ENCODE measurements around the gene VPS52.

The VPS52 gene

DNA sequence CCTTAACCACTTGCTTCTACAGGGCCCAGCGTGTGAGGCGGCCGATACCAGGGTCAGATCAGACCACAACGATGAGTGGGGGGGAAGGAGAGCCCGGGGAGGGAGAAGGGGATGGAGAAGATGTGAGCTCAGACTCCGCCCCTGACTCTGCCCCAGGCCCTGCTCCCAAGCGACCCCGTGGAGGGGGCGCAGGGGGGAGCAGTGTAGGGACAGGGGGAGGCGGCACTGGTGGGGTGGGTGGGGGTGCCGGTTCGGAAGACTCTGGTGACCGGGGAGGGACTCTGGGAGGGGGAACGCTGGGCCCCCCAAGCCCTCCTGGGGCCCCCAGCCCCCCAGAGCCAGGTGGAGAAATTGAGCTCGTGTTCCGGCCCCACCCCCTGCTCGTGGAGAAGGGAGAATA, 60.5 kb downstream of the VPS52 start:
- no peak overlapping the region for H3K9ac ChIP-seq (ENCODE audit: low read length)
- peaks cover 7% of the 10 kb centered on the region for H3K79me2 ChIP-seq (ENCODE audit: control insufficient read depth, insufficient read depth, low read length, poor library complexity)
- H4K12ac ChIP-seq (ENCODE audit: low read depth, low read length) = no peak overlapping the region
- H3K4me3 ChIP-seq (ENCODE audit: low read depth, low read length) = no peak overlapping the region
- H3K4me2 ChIP-seq (ENCODE audit: low read length) = no peak overlapping the region
- WGBS (ENCODE audit: extremely low coverage, insufficient coverage, insufficient read length) = no CpG with 5 or more reads among the region's 17 CpGs
- no peak overlapping the region for H3K14ac ChIP-seq (ENCODE audit: low read length)
- H2BK5ac ChIP-seq (ENCODE audit: low read depth, low read length, poor library complexity) = no peak overlapping the region
- no peak overlapping the region for H3K4ac ChIP-seq (ENCODE audit: low read depth, low read length)
- H3K27ac ChIP-seq (ENCODE audit: low read depth, low read length) = no peak overlapping the region
- peaks cover 8% of the 10 kb centered on the region for H3K9me3 ChIP-seq (ENCODE audit: insufficient read depth, low read depth, low read length)
- no peak overlapping the region for H3K23ac ChIP-seq (ENCODE audit: low read length)
- no peak for DNase-seq
- H3K36me3 ChIP-seq (ENCODE audit: control insufficient read depth in 1 of 2, insufficient read depth in 2 of 2, low read length in 2 of 2) = peaks cover 11 to 15% of the 10 kb centered on the region in 2 experiments
- H3K27me3 ChIP-seq (ENCODE audit: insufficient read depth, low read length) = peaks cover 17% of the 10 kb centered on the region
- peaks cover 8 to 19% of the 10 kb centered on the region in 2 experiments for H3K4me1 ChIP-seq (ENCODE audit: control insufficient read depth in 1 of 2, insufficient read depth in 2 of 2, low read length in 2 of 2)
- H2BK120ac ChIP-seq (ENCODE audit: insufficient read depth, low read length, poor library complexity) = no peak overlapping the region
- H2BK12ac ChIP-seq (ENCODE audit: low read length) = no peak overlapping the region
- peaks cover 12% of the 10 kb centered on the region for H3K79me1 ChIP-seq (ENCODE audit: low read length)
- no peak overlapping the region for H3K18ac ChIP-seq (ENCODE audit: low read length)
- no peak overlapping the region for H2AK5ac ChIP-seq (ENCODE audit: low read length)
- no peak overlapping the region for H2AFZ ChIP-seq (ENCODE audit: insufficient read depth, low read length, poor library complexity)
- no peak overlapping the region for H4K91ac ChIP-seq (ENCODE audit: low read depth, low read length)
- no peak overlapping the region for H4K8ac ChIP-seq (ENCODE audit: low read depth, low read length)

DNA sequence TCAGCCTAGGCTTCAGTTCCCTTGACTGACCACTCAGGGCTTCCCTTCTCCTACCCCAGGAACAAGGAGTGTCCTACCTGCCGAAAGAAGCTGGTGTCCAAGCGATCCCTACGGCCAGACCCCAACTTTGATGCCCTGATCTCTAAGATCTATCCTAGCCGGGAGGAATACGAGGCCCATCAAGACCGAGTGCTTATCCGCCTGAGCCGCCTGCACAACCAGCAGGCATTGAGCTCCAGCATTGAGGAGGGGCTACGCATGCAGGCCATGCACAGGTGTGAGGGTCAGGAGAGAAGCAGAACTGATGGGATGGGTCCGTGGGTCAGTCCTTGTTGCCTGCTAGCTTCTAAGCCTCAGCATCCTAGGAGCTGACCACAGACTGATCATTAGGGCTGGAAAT, 61.8 kb downstream of the VPS52 start:
- Histone ChIP-seq H3K18ac (ENCODE audit: low read length) (no peak overlapping the region), H4K12ac (ENCODE audit: low read depth, low read length) (no peak overlapping the region), H3K79me2 (ENCODE audit: control insufficient read depth, insufficient read depth, low read length, poor library complexity) (peaks cover 7% of the 10 kb centered on the region), H3K4me1 (ENCODE audit: control insufficient read depth in 1 of 2, insufficient read depth in 2 of 2, low read length in 2 of 2) (peaks cover 15 to 28% of the 10 kb centered on the region in 2 experiments), H3K23ac (ENCODE audit: low read length) (no peak overlapping the region), H2AK5ac (ENCODE audit: low read length) (no peak overlapping the region), H3K27ac (ENCODE audit: low read depth, low read length) (no peak overlapping the region), H4K8ac (ENCODE audit: low read depth, low read length) (no peak overlapping the region), H3K79me1 (ENCODE audit: low read length) (peaks cover 12% of the 10 kb centered on the region), H3K9ac (ENCODE audit: low read length) (no peak overlapping the region), H3K4ac (ENCODE audit: low read depth, low read length) (no peak overlapping the region), H2AFZ (ENCODE audit: insufficient read depth, low read length, poor library complexity) (no peak overlapping the region), H3K9me3 (ENCODE audit: insufficient read depth, low read depth, low read length) (peaks cover 7% of the 10 kb centered on the region), H3K36me3 (ENCODE audit: control insufficient read depth in 1 of 2, insufficient read depth in 2 of 2, low read length in 2 of 2) (peaks cover 11 to 15% of the 10 kb centered on the region in 2 experiments), H3K14ac (ENCODE audit: low read length) (no peak overlapping the region), H3K4me3 (ENCODE audit: low read depth, low read length) (no peak overlapping the region), H3K4me2 (ENCODE audit: low read length) (no peak overlapping the region), H3K27me3 (ENCODE audit: insufficient read depth, low read length) (peaks cover 14% of the 10 kb centered on the region), H2BK120ac (ENCODE audit: insufficient read depth, low read length, poor library complexity) (no peak overlapping the region), H2BK5ac (ENCODE audit: low read depth, low read length, poor library complexity) (no peak overlapping the region), H4K91ac (ENCODE audit: low read depth, low read length) (no peak overlapping the region), H2BK12ac (ENCODE audit: low read length) (no peak overlapping the region)
- WGBS (ENCODE audit: extremely low coverage, insufficient coverage, insufficient read length) = no CpG with 5 or more reads among the region's 10 CpGs
- no peak for DNase-seq

DNA sequence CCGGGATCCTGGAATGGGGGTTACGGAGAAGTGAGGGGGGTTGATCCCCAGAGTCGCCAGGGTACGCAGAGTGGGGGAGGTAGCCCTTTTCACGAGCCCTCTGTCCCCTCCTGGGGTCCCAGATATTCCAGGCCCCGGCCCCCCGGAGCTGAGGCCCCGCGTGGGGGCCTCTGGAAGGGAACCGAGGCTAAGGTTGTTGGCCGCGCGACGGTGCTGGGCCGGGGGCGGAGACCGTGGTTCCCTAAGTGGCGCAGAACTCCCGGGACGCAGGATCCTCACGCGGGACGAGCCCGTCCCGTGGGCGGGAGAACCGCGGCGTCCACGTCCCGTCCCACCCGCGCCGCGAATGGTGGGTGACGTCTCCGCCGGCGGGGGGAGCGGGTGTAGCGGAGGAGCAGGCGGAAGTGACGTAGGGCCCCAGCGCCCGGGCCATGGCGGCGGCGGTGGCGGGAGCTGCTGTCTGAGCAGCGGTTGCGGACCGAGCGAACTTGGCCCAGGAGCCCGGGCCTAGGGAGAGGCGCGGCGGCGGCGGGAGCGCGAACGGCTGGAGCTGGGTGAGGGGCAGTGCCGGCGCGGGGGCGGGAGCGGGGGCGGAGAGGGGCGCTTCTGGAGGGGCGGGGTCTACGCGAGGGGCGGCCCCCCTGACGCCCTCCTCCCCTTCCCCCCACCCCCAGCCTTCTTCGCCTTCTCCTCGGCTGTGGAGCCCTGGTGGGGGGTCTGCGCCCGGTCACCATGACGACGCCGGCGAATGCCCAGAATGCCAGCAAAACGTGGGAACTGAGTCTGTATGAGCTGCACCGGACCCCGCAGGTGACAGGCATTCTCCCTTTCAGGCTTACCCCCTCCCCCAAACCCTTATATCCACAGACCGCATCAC, 63.3 kb downstream of the VPS52 start, which contains the start of gene RING1:
Gene RING1 (plus strand): TSS at position 410 of the 877 bp plus-strand sequence. CDS start 323 bp downstream, at position 733.
- Histone ChIP-seq H2AK5ac (ENCODE audit: low read length) (peak within 1 kb of the TSS; percentile 38), H3K4me1 (ENCODE audit: control insufficient read depth in 1 of 2, insufficient read depth in 2 of 2, low read length in 2 of 2) (peaks cover 11 to 31% of the 10 kb centered on the region in 2 experiments), H3K9me3 (ENCODE audit: insufficient read depth, low read depth, low read length) (peaks cover 7% of the 10 kb centered on the region), H3K79me1 (ENCODE audit: low read length) (peaks cover 15% of the 10 kb centered on the region), H3K9ac (ENCODE audit: low read length) (peak within 1 kb of the TSS; percentile 90), H4K91ac (ENCODE audit: low read depth, low read length) (peak within 1 kb of the TSS; percentile 93), H4K12ac (ENCODE audit: low read depth, low read length) (peak within 1 kb of the TSS; percentile 90), H3K4ac (ENCODE audit: low read depth, low read length) (peak within 1 kb of the TSS; percentile 71), H2BK120ac (ENCODE audit: insufficient read depth, low read length, poor library complexity) (peak within 1 kb of the TSS; percentile 84), H3K27ac (ENCODE audit: low read depth, low read length) (peak within 1 kb of the TSS; percentile 67), H3K4me3 (ENCODE audit: low read depth, low read length) (peak within 1 kb of the TSS; percentile 87), H3K27me3 (ENCODE audit: insufficient read depth, low read length) (peaks cover 2% of the 10 kb centered on the region), H2BK5ac (ENCODE audit: low read depth, low read length, poor library complexity) (peak within 1 kb of the TSS; percentile 87), H3K23ac (ENCODE audit: low read length) (no peak within 1 kb of the TSS), H3K14ac (ENCODE audit: low read length) (peak within 1 kb of the TSS; percentile 84), H3K36me3 (ENCODE audit: control insufficient read depth in 1 of 2, insufficient read depth in 2 of 2, low read length in 2 of 2) (peaks cover 19 to 23% of the 10 kb centered on the region in 2 experiments), H3K79me2 (ENCODE audit: control insufficient read depth, insufficient read depth, low read length, poor library complexity) (peaks cover 10% of the 10 kb centered on the region), H4K8ac (ENCODE audit: low read depth, low read length) (peak within 1 kb of the TSS; percentile 86), H2AFZ (ENCODE audit: insufficient read depth, low read length, poor library complexity) (peak within 1 kb of the TSS; percentile 95), H2BK12ac (ENCODE audit: low read length) (no peak within 1 kb of the TSS), H3K4me2 (ENCODE audit: low read length) (peak within 1 kb of the TSS; percentile 97), H3K18ac (ENCODE audit: low read length) (peak within 1 kb of the TSS; percentile 75)
- no CpG with 5 or more reads among the region's 86 CpGs for WGBS (ENCODE audit: extremely low coverage, insufficient coverage, insufficient read length)
- peak; percentile 69 to 78 for DNase-seq

DNA sequence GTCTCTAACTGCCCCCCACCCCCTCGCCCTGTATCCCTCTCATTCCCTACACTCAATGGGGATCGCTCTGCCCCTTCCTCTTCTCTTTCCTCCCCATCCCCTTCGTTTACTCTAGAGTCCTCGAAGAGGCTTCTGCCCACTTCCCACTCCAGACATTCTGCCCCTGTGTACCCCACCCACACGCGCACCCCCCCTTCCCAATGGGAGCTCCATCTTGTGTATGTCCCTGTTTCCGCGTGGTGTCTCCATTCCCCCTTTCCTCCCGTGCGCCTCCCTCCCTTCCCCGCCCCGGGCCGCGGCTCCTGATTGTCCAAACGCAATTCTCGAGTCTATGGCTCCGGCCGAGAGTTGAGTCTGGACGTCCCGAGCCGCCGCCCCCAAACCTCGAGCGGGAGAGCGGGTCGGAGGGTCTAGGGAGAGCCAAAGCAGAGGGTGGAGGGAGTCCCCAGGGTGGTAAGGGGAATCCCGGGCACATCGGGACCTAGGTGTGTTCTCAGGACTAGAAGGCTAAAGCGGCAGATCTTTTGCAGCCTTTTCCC, 64.1 kb downstream of the VPS52 start:
- Histone ChIP-seq H2BK120ac (ENCODE audit: insufficient read depth, low read length, poor library complexity) (peak overlapping the region; percentile 84), H3K4me2 (ENCODE audit: low read length) (peak overlapping the region; percentile 97), H3K9ac (ENCODE audit: low read length) (peak overlapping the region; percentile 90), H3K4me3 (ENCODE audit: low read depth, low read length) (peak overlapping the region; percentile 87), H3K4ac (ENCODE audit: low read depth, low read length) (peak overlapping the region; percentile 71), H3K4me1 (ENCODE audit: control insufficient read depth in 1 of 2, insufficient read depth in 2 of 2, low read length in 2 of 2) (peaks cover 11 to 26% of the 10 kb centered on the region in 2 experiments), H2AK5ac (ENCODE audit: low read length) (peak overlapping the region; percentile 3), H2BK5ac (ENCODE audit: low read depth, low read length, poor library complexity) (peak overlapping the region; percentile 87), H3K18ac (ENCODE audit: low read length) (peak overlapping the region; percentile 43), H2BK12ac (ENCODE audit: low read length) (no peak overlapping the region), H3K36me3 (ENCODE audit: control insufficient read depth in 1 of 2, insufficient read depth in 2 of 2, low read length in 2 of 2) (peaks cover 23 to 30% of the 10 kb centered on the region in 2 experiments), H3K79me1 (ENCODE audit: low read length) (peaks cover 15% of the 10 kb centered on the region), H3K9me3 (ENCODE audit: insufficient read depth, low read depth, low read length) (peaks cover 7% of the 10 kb centered on the region), H2AFZ (ENCODE audit: insufficient read depth, low read length, poor library complexity) (peak overlapping the region; percentile 95), H4K12ac (ENCODE audit: low read depth, low read length) (peak overlapping the region; percentile 90), H3K27ac (ENCODE audit: low read depth, low read length) (peak overlapping the region; percentile 67), H3K14ac (ENCODE audit: low read length) (peak overlapping the region; percentile 84), H3K23ac (ENCODE audit: low read length) (no peak overlapping the region), H3K79me2 (ENCODE audit: control insufficient read depth, insufficient read depth, low read length, poor library complexity) (peaks cover 10% of the 10 kb centered on the region), H4K8ac (ENCODE audit: low read depth, low read length) (peak overlapping the region; percentile 86), H4K91ac (ENCODE audit: low read depth, low read length) (peak overlapping the region; percentile 93), H3K27me3 (ENCODE audit: insufficient read depth, low read length) (no peaks in the 10 kb centered on the region)
- peak in 1 of 2 donors; percentile 44 for DNase-seq
- no CpG with 5 or more reads among the region's 29 CpGs for WGBS (ENCODE audit: extremely low coverage, insufficient coverage, insufficient read length)

All from trophoblast cell (in vitro differentiated cells and primary cell).